HG03432 (cell line): Measurements from ENCODE around the gene DCC.

Experiments used
- ATAC-seq: cut with Tn5 transposase; IDR thresholded peaks from one replicate; pipeline ENCODE4 v1.9.1; 2021; ENCODE audit warnings: mild to moderate bottlenecking, moderate library complexity; ENCODE audit not compliant: unreplicated experiment

The DCC gene, protein sequence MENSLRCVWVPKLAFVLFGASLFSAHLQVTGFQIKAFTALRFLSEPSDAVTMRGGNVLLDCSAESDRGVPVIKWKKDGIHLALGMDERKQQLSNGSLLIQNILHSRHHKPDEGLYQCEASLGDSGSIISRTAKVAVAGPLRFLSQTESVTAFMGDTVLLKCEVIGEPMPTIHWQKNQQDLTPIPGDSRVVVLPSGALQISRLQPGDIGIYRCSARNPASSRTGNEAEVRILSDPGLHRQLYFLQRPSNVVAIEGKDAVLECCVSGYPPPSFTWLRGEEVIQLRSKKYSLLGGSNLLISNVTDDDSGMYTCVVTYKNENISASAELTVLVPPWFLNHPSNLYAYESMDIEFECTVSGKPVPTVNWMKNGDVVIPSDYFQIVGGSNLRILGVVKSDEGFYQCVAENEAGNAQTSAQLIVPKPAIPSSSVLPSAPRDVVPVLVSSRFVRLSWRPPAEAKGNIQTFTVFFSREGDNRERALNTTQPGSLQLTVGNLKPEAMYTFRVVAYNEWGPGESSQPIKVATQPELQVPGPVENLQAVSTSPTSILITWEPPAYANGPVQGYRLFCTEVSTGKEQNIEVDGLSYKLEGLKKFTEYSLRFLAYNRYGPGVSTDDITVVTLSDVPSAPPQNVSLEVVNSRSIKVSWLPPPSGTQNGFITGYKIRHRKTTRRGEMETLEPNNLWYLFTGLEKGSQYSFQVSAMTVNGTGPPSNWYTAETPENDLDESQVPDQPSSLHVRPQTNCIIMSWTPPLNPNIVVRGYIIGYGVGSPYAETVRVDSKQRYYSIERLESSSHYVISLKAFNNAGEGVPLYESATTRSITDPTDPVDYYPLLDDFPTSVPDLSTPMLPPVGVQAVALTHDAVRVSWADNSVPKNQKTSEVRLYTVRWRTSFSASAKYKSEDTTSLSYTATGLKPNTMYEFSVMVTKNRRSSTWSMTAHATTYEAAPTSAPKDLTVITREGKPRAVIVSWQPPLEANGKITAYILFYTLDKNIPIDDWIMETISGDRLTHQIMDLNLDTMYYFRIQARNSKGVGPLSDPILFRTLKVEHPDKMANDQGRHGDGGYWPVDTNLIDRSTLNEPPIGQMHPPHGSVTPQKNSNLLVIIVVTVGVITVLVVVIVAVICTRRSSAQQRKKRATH (N-terminal part only)

DNA sequence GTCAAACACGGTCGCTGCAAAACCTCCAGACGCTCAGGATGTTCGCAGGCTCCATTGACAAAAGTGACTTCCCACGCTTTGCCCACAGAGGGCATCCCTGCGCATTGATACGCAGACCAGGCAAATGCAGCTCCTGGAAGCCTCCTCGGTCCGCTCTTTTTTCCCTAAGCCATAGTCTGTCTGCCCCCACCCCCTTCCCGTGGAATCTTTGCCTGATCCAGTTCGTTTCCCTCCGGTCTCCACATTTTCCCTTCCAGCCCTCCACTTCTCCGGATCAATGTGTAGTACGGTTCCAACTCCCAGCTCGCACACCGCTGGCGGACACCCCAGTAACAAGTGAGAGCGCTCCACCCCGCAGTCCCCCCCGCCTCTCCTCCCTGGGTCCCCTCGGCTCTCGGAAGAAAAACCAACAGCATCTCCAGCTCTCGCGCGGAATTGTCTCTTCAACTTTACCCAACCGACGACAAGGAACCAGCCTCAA is at the start of gene DCC:
DCC (plus strand) TSS at position 307 of the 481 bp plus-strand sequence. CDS start 591 bp downstream, outside the sequence.
- ATAC-seq, result peak; percentile 65

DNA sequence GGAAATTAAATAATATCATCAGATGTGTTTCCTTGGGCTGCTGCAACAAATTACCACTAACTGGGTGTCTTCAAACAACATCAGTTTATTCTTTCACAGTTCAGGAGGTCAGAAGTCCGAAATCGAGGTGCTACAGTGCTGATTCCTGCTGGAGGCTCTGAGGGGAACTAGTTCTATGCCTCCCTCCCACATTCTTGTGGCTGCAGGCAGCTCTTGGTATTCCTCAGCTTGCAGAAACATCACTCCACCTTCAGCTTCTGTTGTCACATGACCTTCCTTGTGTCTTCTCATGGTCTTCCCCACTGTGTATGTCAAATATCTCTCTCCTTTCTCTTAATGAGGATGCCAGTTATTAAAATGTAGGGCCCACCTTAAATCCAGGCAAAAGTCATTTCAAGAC is 29.3 kb upstream of the DCC start:
- ATAC-seq, result no peak

DNA sequence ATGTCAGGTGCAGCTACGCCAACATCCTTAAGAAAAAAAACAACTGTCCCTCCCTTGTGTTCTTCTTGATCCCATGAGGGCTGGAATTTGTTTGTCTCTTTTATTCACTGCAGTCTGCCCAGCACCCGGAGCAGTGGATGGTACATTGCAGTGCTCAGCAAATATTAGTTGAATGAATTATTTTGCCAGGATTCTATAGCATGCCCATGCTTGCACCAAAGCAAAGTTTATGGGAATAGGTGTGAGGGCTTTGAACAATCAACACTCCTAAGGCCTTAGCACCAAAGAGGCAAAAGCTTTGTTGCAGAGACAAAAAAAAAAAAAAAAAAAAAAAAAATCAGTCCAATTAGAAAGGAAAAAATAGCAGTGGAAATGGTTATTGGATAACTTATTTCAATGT is 28.7 kb upstream of the DCC start:
- no peak for ATAC-seq

DNA sequence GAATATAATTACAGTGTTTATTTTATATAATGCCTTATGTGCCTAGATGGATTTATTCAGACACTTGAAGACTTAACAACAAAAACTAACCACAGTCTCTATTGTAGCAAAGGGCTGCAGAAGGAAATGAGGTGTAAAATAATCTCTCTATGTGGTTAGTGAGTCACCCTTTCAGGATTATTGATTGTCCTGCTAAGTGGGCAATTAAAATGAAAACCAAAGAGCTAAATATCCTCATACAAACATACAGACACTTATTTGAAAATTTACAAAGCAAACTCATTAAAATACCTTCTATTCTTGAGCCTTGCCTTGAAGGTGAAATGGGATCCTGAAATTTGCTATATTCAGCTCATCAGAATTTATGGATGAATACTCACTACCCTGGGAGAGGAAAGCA is 27.7 kb upstream of the DCC start:
- no peak for ATAC-seq

DNA sequence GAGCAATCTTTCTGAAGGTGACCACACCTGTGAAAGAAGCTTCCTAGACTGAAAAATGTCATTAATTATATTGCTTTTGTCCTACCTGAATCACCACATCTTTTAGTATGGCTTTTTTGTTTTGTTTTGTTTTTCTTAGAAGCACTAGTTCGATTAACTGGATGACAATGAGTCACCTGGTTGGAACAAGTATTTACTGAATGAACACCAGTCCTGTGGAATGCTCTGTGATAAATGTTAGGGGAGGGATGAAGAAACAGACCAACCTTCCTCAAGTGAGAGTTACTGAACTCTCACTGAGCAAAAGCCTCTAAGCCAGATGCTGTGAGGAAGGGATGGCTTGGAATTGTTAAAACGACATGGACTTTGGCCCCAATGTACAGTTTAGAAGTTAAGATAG is 26.8 kb upstream of the DCC start:
- no peak for ATAC-seq

DNA sequence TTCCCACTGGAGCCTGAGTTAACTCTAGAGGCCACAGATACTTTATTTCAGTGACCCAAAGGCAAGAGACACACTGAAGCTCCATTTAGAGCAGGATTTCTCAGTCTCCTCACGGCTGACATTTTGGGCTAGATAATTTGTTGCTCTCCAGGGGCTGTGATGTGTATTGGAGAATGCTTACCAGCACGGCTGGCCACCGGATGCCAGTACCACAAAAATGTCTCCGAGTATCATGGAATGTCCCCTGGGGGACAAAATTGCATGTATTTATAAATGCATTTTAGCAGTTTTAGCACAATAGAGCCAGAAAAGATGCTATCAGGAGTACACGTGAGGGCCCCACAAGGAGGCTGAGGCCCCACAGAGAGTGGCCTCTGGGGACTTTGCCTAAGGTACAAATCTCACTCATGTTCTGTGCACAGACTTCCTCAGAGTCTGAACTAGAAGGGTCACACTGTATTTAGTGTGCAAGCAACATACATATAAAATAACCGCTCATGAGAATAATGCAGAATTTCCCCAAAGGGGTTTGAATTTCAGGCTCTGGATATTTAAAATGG is 20.5 kb upstream of the DCC start:
- no peak for ATAC-seq

DNA sequence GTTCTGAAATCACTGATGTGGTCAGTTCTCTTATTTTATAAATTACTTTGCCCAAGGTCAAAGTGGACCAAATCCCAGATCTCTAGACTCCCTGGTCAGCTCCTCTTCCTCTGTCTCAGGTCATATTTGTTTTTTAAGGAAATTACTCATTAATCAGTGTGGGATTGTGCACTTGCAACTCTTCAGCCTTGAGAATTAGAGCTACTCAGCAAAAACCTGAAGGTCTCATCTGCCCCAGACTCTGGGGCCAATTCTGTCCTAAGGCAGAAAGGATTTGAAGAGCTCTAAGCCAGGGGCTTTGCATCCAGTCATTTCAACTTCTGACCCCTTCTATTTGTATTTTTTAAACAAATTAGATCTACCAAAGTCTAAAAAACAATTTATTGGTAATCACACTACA is 17.7 kb upstream of the DCC start:
- no peak for ATAC-seq

DNA sequence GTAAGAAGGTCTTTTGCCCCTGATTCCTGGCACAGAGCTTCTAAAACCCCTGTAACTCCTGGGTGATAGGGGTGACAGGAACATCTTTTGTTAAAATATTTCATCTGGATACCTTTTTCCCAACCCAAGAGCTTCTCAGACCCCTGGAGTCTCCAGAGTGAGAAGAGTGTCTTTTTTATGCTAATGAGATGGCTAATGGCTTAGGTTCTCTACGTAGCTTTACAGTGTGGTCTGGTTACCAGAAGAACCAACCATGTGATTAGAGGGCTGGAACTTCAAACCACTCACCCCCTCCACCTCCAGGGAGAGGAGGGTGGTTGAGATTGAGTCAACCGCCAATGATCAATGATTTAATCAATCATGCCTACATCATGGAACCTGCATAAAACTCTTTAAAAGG is 16.2 kb upstream of the DCC start:
- no peak for ATAC-seq

DNA sequence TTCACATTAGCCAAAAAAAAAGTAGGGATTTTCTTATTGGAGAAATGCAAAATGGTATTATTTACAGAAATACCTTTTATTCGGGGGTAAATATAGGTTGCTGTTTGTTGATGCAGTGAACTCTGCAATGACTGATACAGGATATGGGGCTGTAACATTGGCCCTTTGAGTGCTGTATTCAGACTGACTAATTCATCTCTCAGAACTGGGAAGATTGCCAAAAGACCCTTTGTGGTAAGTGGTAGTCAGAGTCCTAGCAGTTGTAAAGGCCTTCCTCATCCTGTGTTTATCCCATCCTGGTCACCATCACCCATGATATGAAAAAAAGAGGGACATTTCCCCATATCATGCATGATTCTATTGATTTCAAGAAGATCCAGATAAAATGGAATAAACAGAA is 14.0 kb upstream of the DCC start:
- no peak for ATAC-seq

DNA sequence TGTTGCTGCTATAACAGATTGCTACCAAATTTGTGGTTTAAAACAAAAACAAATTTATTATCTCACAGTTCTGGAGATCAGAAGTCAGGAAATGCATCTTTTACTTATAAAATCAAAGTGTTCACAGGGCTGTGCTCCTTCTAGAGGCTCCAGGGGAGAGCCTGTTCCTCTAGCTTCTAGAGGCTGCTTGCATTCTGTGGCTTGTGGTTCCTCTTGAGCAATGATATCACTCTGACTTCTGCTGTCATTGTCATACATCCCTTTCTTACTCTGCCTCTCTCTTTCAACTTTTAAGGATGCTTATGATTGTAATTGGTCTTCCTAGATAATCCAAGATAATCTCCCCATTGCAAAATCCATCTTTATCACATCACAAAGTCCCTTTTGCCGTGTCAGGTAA is 6.1 kb upstream of the DCC start:
- no peak for ATAC-seq

DNA sequence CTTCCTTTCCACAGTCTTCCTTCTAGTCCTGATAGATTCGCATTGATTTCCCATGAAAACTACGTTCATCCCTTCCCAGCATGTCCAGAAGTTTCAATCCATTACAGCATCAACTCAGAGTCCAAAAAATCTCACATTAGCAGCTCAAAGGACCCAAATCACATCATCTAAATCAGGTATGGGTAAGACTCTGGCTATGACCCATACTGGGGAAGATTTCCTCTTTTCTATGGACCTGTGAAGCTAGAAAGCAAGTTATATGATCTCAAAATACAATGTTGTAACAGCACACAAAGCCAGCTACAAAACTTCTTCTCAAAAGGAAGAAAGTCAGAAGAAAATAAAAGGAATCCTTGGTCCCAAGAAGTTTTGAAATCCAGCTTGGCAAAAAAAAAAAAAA is 5.7 kb upstream of the DCC start:
- no peak for ATAC-seq

DNA sequence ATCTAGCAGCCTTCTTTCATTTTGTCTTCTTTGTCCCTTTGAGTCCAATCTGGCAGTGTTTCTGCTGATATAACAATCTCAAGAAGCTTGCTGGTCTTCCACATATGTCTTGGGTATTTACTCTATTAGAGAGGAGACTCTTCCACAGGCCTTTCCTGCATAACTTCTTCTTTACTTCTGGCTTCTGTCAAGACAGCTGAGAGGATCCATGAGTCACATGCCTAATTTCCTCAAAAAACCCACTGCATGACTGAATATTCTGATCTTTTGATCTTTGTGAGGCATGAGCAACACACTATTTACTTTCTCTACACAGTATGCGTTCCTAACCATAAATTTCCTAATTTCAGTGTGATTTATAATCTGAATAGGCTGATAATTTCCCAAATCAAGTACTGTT is 5.1 kb upstream of the DCC start:
- no peak for ATAC-seq

DNA sequence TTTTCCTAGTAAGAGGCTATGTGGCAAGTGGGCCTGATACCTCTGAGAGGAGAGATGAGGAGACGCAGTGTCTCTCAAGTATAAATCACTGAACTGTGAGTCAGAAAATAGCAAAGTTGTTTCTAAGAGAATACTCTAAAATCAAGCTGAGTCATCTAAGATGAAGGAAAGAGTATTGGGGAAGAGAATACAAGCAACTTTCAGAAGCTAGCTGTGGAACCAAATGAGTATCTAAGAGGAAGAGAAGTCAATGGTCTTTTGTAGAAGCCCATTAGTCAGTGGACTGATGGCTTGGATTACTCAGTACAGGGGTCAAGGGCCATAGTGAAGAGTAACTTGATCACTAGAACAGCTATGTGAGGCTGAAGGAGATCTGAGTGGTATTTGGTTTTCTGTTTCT is 2.7 kb upstream of the DCC start:
- ATAC-seq, result no peak

DNA sequence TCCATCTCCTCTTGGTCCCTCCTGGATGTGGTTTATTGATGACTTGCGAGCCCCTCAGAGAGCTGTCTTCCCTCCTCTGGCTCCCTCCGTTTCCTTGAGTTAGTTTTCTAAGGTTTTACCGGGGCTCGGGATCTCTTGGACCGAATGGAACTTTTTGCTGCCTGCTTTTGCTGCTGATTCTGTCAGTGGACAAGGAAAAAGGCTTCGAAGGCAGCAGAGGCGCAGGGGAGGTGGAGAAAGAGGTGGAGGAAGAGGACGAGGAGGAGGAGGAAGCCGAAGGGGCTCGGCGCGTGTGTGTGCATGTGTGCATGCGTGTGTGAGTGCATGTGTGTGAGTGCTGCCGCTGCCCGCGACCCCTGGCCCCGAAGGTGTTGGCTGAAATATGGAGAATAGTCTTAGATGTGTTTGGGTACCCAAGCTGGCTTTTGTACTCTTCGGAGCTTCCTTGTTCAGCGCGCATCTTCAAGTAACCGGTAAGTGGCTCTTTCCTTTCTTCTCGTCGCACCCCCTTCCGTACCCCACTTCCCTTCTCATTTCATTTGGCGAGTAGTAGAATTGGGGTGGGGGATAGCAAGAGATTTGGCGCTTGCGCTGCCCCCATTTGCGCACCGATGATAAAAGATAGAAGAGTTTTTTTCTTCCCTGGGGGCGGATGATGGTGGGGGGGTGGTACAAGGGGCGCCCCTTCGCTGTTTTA is 557 bp downstream of the DCC start:
- ATAC-seq, result no peak

DNA sequence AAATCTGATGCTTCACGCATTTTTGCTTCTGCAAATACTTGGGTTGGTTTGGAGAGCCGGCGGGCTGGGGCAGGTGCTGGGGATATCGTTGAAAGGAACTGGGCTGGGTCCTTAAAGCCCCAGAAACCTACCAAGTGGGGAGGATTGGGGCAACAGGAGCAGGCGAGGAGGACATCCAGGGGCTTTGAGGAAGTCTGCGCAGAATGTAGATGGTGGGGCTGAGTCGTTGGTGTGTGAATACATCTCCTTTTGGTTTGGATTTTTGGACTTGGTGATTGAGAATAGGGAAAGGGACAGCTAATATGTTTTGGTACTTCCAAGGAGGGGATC is 1.1 kb downstream of the DCC start:
- no peak for ATAC-seq

DNA sequence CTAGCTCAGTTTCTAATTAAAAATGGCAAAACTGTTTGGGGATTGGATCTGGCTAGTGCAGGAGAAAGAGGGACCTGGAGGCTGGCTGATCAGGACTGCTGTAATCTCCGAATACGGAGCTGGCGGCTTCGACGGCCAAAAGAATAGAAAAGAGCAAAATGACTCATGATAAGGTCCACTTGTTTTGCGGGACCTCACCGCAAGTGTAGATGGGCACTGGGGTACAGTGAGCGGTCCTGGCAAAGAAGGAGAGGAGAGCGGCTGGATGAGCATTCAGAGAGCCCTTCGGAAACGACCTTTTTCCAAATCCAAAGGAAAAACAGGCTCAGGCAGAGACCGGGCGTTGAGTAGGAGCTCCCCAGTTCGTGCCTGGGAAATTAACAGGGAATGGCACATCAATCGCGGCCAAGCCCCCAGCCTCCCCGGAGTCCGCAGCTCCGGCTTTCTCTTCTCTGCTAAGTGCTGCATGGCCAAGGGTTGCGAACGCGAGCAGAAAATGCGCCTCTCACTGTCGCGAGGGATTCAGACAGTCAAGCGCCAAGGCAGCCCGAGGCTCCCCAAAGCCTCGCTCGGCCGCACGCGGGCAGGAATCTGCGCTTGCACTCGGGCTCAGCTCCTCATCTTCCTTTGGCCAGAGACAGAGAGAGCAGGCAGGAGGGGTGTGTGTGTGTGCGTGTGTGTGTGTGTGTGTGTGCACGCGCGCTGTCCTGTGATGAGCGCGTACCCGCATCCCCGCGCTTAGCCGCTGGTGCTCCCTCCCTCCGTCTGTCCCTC is 1.8 kb downstream of the DCC start:
- no peak for ATAC-seq

DNA sequence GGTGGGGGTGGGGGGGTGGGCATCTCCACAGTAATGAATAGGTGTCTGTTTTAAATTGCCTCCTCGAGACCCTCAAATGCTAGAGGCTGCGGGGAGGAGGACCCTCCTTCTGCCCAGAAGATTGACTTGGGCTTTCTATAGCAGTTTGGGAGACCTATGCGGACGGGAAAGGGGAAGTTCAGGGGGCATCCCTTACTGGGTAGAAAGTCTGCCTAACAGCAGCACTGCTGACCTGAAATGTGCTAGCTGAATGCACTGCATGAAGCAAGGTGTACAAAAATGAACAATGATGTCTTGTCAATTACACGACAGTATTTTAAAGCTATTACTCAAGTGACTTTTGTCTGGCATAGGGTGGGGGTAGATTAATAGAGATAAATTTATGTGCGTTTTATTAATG is 2.5 kb downstream of the DCC start:
- ATAC-seq, result no peak

DNA sequence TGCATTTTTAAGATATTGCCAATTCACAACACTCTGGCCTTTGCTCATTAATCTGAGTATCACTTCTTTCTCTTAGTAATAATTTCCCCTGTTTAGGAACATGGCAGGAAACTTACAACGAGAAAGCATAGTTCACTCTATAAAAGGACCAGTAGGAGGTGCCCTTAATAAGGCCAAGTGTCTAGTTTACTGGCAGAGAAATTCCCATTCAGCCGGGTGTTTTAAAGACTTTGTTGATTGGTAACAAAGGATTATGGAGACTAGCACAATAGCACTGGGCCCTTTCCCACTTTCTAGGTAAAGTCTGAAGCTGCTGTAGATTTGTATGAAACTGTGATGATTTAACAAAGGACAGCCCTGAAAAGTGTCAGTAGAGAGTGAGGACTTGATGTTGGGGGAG is 3.1 kb downstream of the DCC start:
- ATAC-seq, result peak; percentile 44

DNA sequence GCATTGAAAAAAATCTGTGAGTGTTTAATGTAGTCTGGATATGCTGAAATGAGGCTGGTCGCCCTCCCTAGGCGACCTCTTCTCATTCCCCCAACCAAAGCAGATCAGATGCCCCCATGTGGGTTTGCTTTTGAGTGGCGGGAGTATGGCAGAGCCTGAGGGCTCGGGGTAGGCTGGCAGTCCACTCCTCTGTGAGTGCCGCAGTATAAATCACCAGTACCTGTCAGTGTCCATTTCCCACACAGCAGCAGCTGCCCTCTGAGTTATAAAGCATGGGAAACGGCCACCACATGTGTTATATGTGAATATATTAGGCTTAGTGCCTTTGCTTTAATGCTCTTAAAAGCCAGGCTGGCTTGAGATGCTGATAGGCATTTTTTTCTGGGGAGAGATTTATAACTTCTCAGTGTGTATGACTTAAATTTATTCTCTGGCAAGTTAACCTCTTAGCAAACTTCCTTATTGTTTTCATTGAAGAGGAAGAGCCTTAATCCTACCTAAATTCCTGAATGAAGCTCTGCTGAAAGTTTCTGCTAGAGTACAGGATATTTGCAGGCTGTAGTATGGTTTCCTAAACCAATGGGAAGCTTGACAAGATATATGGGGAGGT is 3.8 kb downstream of the DCC start:
- no peak for ATAC-seq

DNA sequence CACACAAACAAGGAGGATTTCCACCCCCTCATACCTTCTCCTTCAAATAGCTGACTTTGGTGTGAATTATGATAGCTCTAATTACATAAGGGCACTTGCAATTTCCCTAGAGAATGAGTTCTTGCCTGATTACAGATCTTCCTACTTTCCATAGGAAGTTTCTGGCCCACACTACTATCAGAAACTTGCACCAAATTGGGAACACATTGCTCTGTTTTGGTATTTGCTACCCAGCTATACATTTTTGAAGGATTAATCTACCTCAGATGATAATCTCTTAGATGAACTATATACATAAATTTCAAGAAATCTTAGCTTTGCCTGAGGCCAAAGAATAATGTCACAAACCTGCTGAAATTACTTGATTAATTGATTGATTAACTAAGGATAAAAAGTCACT is 4.9 kb downstream of the DCC start:
- no peak for ATAC-seq
